A673 (cell line): ENCODE results near the gene CCDC12. TPM values are rescaled to one million over a fixed set of nuclear protein-coding genes. Genes with fewer than 3 reads are reported as not detected.

Source experiments
- BruUV-seq: library from RNA; stranded (reverse); fragments of 400-500 nt; replicated peaks from 2 replicates; lab custom pipeline; 2021; lab: Mats Ljungman, UMichigan
- CTCF ChIA-PET: fragments of 300-600 bp; sonication (Branson Sonifier 250); formaldehyde crosslinking; loops from one replicate; lab custom pipeline; 2022; ENCODE audit warnings: antibody characterized with exemption; lab: Charles Lee
- POLR2A ChIA-PET: fragments of 300-600 bp; sonication (Branson Sonifier 250); formaldehyde crosslinking; loops from one replicate; lab custom pipeline; 2022; ENCODE audit warnings: antibody characterized with exemption; ENCODE audit not compliant: low non-redundant PET; lab: Charles Lee
- DNase-seq: peaks from one replicate; pipeline ENCODE4 v3.0.0-alpha.2; 2015; ENCODE audit warnings: low spot score
- H3K27ac ChIP-seq: fragments of 200-600 bp; sonication (generic); 2 replicates; pipeline ENCODE4 v1.5.1; 2016; ENCODE audit warnings: mixed run types, low read depth, mild to moderate bottlenecking, mixed read lengths, antibody characterized with exemption, low read length; ENCODE audit not compliant: poor library complexity, severe bottlenecking
- H3K27me3 ChIP-seq: fragments of 200-600 bp; sonication (generic); replicated peaks from 2 replicates; pipeline ENCODE4 v1.6.1; 2017; ENCODE audit warnings: mixed run types, low read depth, mild to moderate bottlenecking, mixed read lengths, antibody characterized with exemption, low read length; ENCODE audit not compliant: insufficient read depth, poor library complexity
- H3K36me3 ChIP-seq: fragments of 200-600 bp; sonication (generic); 2 replicates; pipeline ENCODE4 v1.6.1; 2016; ENCODE audit warnings: mixed run types, mild to moderate bottlenecking, mixed read lengths, antibody characterized with exemption, low read length; ENCODE audit not compliant: insufficient read depth, poor library complexity, severe bottlenecking
- H3K4me1 ChIP-seq: fragments of 200-600 bp; sonication (generic); 2 replicates; pipeline ENCODE4 v1.6.1; 2017; ENCODE audit warnings: mixed run types, mild to moderate bottlenecking, mixed read lengths, antibody characterized with exemption, low read length; ENCODE audit not compliant: insufficient read depth, poor library complexity, severe bottlenecking
- H3K4me3 ChIP-seq: fragments of 200-600 bp; sonication (generic); 2 replicates; pipeline ENCODE4 v1.5.1; 2016; ENCODE audit warnings: low read depth, mixed run types, mild to moderate bottlenecking, mixed read lengths, low read length; ENCODE audit not compliant: poor library complexity, severe bottlenecking
- H3K9me3 ChIP-seq: fragments of 200-600 bp; sonication (generic); 2 replicates; pipeline ENCODE4 v1.6.1; 2016; ENCODE audit warnings: mixed run types, low read depth, mild to moderate bottlenecking, mixed read lengths, antibody characterized with exemption, low read length; ENCODE audit not compliant: poor library complexity, severe bottlenecking
- CTCF ChIP-seq: fragments of 300-800, 200-600 bp; sonication (generic); conservative IDR thresholded peaks from 2 replicates; pipeline ENCODE4 v1.5.1; 2017; ENCODE audit warnings: low read depth, mild to moderate bottlenecking, antibody characterized with exemption, low read length, moderate library complexity, mixed read lengths
- EZH2 ChIP-seq: fragments of 200-600 bp; sonication (generic); IDR thresholded peaks from 2 replicates; pipeline ENCODE4 v1.6.1; 2017; ENCODE audit warnings: borderline replicate concordance, low read depth, mild to moderate bottlenecking, mixed read lengths, antibody characterized with exemption, low read length; ENCODE audit not compliant: poor library complexity, severe bottlenecking
- intact Hi-C: fragments of 100-400 bp; cut with micrococcal nuclease; formaldehyde crosslinking; loops from one replicate; pipeline ENCODE4 v1.10.0; 2022; ENCODE audit not compliant: unreplicated experiment
- total RNA-seq: library from RNA; stranded (reverse); gene quantifications from 2 replicates; pipeline ENCODE4 v1.2.3, GENCODE V29; 2021

CCDC12 gene
- total RNA-seq, 1 experiment from 2014 or later = 28.2 TPM

GRCh38 chr3:46942076-46942475, 34.5 kb downstream of the CCDC12 start:
- no peak for DNase-seq
- H3K4me1 ChIP-seq = no peaks in the 10 kb centered on the region
- intact Hi-C loops = no loop called here
- no peaks in the 10 kb centered on the region for H3K9me3 ChIP-seq
- H3K36me3 ChIP-seq = no peaks in the 10 kb centered on the region
- BruUV-seq = no TSS peak
- CTCF ChIA-PET = no interaction called here
- TF ChIP-seq EZH2 (no peak), CTCF (no peak)
- POLR2A ChIA-PET = no interaction called here
- no peak overlapping the region for H3K27ac ChIP-seq
- no peak overlapping the region for H3K4me3 ChIP-seq
- no peaks in the 10 kb centered on the region for H3K27me3 ChIP-seq

DNA sequence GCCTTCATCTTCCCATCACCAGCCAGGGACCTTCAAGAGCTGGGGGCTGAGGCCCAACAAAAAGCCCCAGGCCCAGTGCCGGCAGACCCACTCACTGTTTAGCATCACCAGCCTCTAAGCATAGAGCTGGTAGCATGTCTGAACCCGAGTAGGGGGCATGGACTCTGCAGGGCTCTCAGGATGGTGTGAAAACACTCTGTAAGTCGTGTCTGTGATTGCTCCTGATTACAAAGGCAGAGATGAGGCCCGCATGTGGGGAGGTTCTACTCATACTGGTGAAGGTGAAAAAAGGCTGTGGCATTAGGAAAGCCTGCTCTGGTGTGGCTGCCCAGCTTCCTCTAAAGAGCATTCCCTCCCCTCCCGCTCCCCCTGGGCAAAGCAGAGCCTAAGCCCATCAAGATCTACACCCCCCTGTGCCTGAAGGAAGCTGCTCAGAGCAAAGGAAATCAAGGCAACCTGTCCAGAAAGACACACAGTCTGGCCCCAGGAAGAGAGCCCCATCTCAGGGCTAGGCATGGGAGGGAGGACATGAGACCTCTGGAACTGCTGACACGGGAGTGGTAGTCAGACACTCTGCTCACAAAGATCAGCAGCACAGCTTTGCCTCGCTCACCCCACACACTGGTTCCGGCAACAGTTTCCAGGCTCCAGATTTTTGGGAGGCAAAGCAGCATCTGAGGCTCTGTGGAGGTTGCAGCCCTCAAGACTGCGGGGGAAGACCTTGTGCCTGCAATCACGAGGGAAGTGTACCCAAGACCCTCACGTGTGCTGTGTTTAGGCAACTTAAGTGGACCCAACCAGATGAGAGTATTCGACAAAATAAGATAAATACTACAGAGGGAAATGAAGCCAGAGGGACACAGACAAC, 36.7 kb downstream of the CCDC12 start:
- Histone ChIP-seq H3K4me1 (peaks cover 6% of the 10 kb centered on the region), H3K27ac (no peak overlapping the region), H3K36me3 (peaks cover 2% of the 10 kb centered on the region), H3K9me3 (no peaks in the 10 kb centered on the region), H3K27me3 (no peaks in the 10 kb centered on the region), H3K4me3 (no peak overlapping the region)
- ChIA-PET POLR2A (no interaction called here), CTCF (interaction anchor here (0.5 kb wide), 1 partner anchor 27 kb away, joined by 3 read pairs; no protein-coding TSS in a partner anchor)
- intact Hi-C loops = no loop called here
- no peak for TF ChIP-seq EZH2
- TF ChIP-seq CTCF = no peak
- BruUV-seq = no TSS peak
- DNase-seq = no peak

DNA sequence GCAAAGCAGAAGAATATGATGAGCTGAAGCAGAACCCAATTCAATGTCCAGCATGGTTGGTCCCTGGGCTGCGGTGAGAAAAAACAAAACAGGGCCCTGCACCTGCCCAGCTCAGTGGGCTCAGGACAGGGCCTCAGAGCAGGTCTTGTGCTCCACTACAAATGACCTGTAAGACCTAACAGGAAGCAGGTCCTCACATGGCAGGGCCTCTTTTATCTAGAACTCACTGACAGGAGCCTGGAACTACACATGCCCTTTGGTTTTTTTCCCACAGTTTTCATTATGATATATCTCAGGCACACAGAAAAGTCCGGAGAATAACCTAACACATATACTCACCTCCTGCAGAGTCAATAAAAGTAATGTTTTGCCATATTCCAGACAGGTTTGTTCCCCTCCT, 38.4 kb downstream of the CCDC12 start:
- Histone ChIP-seq H3K27me3 (no peaks in the 10 kb centered on the region), H3K27ac (no peak overlapping the region), H3K4me3 (no peak overlapping the region), H3K4me1 (peaks cover 6% of the 10 kb centered on the region), H3K36me3 (peaks cover 2% of the 10 kb centered on the region), H3K9me3 (no peaks in the 10 kb centered on the region)
- intact Hi-C loops = no loop called here
- no peak for DNase-seq
- POLR2A ChIA-PET = no interaction called here
- TF ChIP-seq EZH2 (no peak), CTCF (no peak)
- CTCF ChIA-PET = no interaction called here
- BruUV-seq = no TSS peak
